Keratinocyte (primary cell): ENCODE results near the gene KLC3.

Experiments
- CTCF ChIP-seq, 3 experiments: IDR thresholded peaks in 1 of 3; conservative IDR thresholded peaks in 1 of 3; optimal IDR thresholded peaks in 1 of 3; 2 replicates in 2 of 3; 3 replicates in 1 of 3; pipeline versions ENCODE3 to v1.5.1; 2011; ENCODE audit warnings: low read length in 3 of 3, mild to moderate bottlenecking in 3 of 3, moderate library complexity in 2 of 3, control low read depth in 1 of 3, inconsistent platforms in 1 of 3; ENCODE audit not compliant: insufficient read depth in 2 of 3; ENCODE audit errors: extremely low read depth in 1 of 3
- EZH2 ChIP-seq: IDR thresholded peaks from one replicate; pipeline ENCODE4 v1.6.1; 2012; ENCODE audit warnings: inconsistent platforms, mild to moderate bottlenecking, low read length, moderate library complexity

- TF ChIP-seq CTCF (optimal IDR thresholded peaks at IDR 0.05 in 1 of 3, IDR thresholded peaks at IDR 0.05 in 1 of 3, conservative IDR thresholded peaks at IDR 0.05 in 1 of 3; ENCODE audit: extremely low read depth in 1 of 3, insufficient read depth in 2 of 3, low read length in 3 of 3), result no peak
- no peak for TF ChIP-seq EZH2
Observed at GRCh38 chr19:45320997-45321775, 19.4 kb upstream of the KLC3 start.
